HG03457 (cell line): ENCODE data around the gene PCDHGA11.
"Not testable (repeated sequence)": the region's sequence is repeated elsewhere in the genome, so short reads cannot be mapped to it uniquely, and the experiment has no call there.

ENCODE experiments used
- ATAC-seq: cut with Tn5 transposase; IDR thresholded peaks from one replicate; pipeline ENCODE4 v1.9.1; 2021; ENCODE audit warnings: moderate number of reproducible peaks; ENCODE audit not compliant: unreplicated experiment

Gene PCDHGA11

GRCh38 chr5:141420855-141421488 lies at the start of gene PCDHGA11:
PCDHGA11 (plus strand) TSS chr5:141421051; CDS start chr5:141421228, 177 bp downstream.
- ATAC-seq = no peak

- ATAC-seq = no peak
Observed at GRCh38 chr5:141371572-141372475, 49.0 kb upstream of the PCDHGA11 start.

GRCh38 chr5:141373673-141374317 lies 47.1 kb upstream of the PCDHGA11 start, which contains the start of gene PCDHGA6:
PCDHGA6 (plus strand) TSS chr5:141373891; CDS start chr5:141374084, 193 bp downstream.
- ATAC-seq = no peak

DNA sequence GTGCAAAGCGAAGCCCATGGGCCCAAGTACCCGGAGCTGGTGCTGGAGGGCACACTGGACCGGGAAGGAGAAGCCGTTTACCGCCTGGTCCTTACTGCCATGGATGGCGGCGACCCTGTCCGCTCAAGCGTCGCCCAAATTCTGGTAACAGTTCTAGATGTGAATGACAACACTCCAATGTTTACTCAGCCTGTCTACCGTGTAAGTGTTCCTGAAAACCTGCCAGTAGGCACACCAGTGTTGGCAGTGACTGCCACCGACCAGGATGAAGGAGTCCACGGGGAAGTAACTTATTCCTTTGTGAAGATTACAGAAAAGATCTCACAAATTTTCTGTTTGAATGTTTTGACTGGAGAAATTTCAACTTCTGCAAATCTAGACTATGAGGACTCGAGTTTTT lies 46.2 kb upstream of the PCDHGA11 start:
- no peak for ATAC-seq

DNA sequence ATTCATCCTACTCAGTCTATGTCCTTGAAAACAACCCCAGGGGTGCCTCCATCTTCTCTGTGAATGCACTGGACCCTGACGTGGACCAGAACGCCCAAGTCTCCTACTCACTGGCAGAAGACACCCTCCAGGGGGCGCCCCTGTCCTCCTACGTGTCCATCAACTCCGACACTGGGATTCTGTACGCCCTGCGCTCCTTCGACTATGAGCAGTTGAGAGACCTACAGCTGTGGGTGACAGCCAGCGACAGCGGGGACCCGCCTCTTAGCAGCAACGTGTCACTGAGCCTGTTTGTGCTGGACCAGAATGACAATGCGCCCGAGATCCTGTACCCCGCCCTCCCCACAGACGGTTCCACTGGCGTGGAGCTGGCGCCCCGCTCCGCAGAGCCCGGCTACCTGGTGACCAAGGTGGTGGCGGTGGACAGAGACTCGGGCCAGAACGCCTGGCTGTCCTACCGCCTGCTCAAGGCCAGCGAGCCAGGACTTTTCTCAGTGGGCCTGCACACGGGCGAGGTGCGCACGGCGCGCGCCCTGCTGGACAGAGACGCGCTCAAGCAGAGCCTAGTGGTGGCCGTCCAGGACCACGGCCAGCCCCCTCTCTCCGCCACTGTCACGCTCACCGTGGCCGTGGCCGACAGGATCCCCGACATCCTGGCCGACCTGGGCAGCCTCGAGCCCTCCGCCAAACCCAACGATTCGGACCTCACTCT lies 45.3 kb upstream of the PCDHGA11 start:
- ATAC-seq = not testable (repeated sequence)

DNA sequence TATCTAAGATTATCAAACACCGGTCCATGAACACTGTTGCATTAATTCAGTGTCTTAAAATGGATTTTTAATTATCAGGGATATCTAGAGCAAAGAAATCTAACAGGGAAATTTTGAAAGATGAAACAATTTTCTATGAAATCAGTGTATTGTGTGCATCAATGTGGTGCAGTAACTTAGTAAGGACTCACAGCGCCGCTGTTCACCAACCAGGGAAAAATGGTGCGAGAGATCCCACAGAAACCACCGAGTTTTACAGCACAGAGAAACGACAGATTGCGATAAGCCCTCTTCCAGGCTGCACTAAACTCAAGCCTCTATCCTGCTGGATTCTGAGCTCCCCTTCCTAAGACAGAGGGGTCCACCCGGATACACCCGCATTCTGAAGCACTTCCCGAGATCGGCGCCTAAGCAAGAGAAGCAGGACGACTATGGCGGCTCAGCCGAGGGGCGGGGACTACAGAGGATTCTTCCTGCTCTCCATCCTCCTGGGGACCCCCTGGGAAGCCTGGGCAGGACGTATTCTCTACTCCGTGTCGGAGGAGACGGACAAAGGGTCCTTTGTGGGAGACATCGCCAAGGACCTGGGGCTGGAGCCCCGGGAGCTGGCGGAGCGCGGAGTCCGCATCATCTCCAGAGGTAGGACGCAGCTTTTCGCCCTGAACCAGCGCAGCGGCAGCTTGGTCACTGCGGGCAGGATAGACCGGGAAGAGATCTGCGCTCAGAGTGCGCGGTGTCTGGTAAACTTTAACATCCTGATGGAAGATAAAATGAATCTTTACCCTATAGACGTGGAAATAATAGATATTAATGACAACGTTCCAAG lies 38.2 kb upstream of the PCDHGA11 start, which contains the start of gene PCDHGA7:
Gene PCDHGA7, plus strand, starts transcription at position 274 of the 826 bp plus-strand sequence. Its CDS starts 158 bp downstream, at position 432.
- no peak for ATAC-seq

DNA sequence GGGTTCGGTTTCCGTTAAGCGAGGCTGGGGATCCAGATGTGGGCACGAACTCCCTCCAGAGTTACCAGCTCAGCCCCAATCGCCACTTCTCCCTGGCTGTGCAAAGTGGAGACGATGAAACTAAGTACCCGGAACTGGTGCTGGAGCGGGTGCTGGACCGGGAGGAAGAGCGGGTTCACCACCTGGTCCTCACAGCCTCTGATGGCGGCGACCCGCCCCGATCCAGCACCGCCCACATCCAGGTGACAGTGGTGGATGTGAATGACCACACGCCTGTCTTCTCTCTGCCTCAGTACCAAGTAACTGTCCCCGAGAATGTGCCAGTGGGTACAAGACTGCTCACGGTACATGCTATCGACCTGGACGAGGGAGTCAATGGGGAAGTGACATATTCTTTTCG lies 37.5 kb upstream of the PCDHGA11 start:
- ATAC-seq = no peak

- ATAC-seq = no peak
Observed at GRCh38 chr5:141384471-141385267, 36.2 kb upstream of the PCDHGA11 start.

DNA sequence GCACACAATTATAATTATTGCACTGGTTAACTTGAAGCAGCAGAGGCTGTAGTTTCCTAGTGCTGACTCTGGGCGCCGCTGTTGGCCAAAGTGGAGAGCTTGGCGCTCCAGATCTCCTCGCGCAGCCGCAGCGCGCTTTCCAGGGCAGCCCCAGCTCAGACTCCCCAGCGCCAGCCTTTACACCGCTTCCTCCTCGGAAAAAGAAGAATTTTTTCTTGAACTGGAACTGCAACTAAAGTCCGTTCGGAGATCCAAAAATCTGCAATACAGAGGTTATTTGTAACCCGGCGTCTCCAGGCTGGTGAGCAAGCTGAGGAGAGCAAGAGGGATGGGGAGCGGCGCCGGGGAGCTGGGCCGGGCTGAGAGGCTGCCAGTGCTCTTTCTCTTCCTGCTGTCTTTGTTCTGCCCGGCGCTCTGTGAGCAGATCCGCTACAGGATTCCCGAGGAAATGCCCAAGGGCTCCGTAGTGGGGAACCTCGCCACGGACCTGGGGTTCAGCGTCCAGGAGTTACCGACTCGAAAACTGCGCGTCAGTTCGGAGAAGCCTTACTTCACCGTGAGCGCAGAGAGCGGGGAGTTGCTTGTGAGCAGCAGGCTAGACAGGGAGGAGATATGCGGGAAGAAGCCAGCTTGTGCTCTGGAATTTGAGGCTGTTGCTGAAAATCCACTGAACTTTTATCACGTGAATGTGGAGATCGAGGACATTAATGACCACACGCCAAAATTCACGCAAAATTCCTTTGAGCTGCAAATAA lies 33.1 kb upstream of the PCDHGA11 start, which contains the start of gene PCDHGB4:
Gene PCDHGB4, plus strand, starts transcription at position 142 of the 755 bp plus-strand sequence. Its CDS starts 187 bp downstream, at position 329.
- not testable (repeated sequence) for ATAC-seq

- no peak for ATAC-seq
Observed at GRCh38 chr5:141388661-141389060, 32.2 kb upstream of the PCDHGA11 start.

- no peak for ATAC-seq
Observed at GRCh38 chr5:141389153-141390042, 31.5 kb upstream of the PCDHGA11 start.

DNA sequence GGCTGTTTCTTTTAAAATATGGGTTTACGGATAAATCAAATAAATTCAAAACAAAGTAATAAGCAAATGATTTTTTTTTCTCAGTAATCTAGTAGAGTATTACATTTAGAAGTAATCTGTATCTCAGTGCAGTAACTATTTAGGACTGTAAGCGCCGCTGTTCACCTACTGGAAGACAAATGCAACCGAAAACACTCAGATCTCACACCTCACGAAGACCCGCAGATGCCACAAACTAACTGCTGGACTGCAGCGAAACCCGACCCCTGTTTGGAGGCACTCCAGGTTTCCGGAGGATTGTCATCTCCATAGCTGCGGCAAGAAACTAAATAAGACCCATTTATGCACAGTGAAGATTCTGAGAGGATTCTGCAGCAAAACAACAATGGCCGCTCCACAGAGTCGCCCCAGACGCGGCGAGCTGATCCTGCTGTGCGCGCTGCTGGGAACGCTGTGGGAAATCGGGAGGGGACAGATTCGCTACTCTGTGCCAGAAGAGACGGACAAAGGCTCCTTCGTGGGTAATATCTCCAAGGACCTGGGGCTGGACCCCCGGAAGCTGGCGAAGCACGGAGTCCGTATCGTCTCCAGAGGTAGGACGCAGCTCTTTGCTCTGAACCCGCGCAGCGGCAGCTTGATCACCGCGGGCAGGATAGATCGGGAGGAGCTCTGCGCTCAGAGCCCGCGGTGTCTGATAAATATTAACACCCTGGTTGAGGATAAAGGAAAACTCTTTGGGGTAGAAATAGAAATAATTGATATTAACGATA lies 28.2 kb upstream of the PCDHGA11 start, which contains the start of gene PCDHGA8:
Gene PCDHGA8, plus strand, starts transcription at position 205 of the 770 bp plus-strand sequence. Its CDS starts 181 bp downstream, at position 386.
- ATAC-seq = no peak

- ATAC-seq = no peak
Observed at GRCh38 chr5:141393267-141393666, 27.6 kb upstream of the PCDHGA11 start.

GRCh38 chr5:141394401-141395187 lies 26.3 kb upstream of the PCDHGA11 start:
- not testable (repeated sequence) for ATAC-seq

- ATAC-seq = not testable (repeated sequence)
Observed at GRCh38 chr5:141397756-141398551, 22.9 kb upstream of the PCDHGA11 start, which contains the start of gene PCDHGB5. PCDHGB5 (plus strand) TSS chr5:141397947; CDS start chr5:141398128, 181 bp downstream.
